Measurements from ENCODE around the gene TANGO6.
"Not testable (repeated sequence)": the region's sequence is repeated elsewhere in the genome, so short reads cannot be mapped to it uniquely, and the experiment has no call there.

Gene TANGO6

GRCh38 chr16:69049146-69049545 is 205.8 kb downstream of the TANGO6 start:
- ChIA-PET POLR2A (no interaction called here), CTCF (no interaction called here)
- DNase-seq (ENCODE audit: extremely low spot score), result no peak
- TF ChIP-seq, protein P1, sequence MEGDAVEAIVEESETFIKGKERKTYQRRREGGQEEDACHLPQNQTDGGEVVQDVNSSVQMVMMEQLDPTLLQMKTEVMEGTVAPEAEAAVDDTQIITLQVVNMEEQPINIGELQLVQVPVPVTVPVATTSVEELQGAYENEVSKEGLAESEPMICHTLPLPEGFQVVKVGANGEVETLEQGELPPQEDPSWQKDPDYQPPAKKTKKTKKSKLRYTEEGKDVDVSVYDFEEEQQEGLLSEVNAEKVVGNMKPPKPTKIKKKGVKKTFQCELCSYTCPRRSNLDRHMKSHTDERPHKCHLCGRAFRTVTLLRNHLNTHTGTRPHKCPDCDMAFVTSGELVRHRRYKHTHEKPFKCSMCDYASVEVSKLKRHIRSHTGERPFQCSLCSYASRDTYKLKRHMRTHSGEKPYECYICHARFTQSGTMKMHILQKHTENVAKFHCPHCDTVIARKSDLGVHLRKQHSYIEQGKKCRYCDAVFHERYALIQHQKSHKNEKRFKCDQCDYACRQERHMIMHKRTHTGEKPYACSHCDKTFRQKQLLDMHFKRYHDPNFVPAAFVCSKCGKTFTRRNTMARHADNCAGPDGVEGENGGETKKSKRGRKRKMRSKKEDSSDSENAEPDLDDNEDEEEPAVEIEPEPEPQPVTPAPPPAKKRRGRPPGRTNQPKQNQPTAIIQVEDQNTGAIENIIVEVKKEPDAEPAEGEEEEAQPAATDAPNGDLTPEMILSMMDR (IDR thresholded peaks at IDR 0.05; ENCODE audit: control extremely low read depth, extremely low read depth, low read depth, missing control alignments), result no peak

DNA sequence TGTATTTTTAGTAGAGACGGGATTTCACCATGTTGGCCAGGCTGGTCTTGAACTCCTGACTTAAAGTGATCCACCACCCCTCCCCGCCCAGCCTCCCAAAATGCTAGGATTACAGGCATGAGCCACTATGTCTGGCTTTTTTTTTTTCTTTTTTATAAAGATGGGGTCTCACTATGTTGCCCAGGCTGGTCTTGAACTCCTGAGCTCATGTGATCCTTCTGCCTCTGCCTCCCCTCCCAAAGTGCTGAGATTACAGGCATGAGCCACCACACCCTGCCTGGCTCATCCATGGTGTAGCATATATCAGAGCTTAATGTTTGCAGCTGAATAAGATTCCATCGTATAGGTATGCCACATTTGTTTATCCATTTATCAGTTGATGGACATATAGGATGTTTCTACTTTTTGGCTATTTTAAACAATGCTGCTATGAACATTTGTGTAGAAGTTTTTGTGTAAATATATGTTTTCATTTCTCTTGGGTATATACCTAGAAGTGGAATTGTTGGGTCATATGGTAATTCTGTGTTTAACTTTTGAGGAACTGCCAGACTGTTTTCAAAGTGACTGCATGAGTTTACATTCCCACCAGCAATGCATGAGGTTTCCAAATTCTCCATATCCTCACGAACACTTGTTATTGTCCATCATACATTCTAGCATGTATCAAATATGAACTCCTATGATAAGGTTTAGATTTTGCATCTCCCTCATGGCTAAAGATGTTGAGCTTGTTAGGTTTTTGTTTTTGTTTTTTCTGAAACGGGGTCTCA is 206.5 kb downstream of the TANGO6 start:
- POLR2A ChIA-PET, result no interaction called here
- CTCF ChIA-PET, result interaction anchor here (1.3 kb wide), 1 partner anchor 38 kb away, joined by 3 read pairs; no protein-coding TSS in a partner anchor
- DNase-seq (ENCODE audit: extremely low spot score), result no peak
- TF ChIP-seq, protein P1 (IDR thresholded peaks at IDR 0.05; ENCODE audit: control extremely low read depth, extremely low read depth, low read depth, missing control alignments), result no peak

DNA sequence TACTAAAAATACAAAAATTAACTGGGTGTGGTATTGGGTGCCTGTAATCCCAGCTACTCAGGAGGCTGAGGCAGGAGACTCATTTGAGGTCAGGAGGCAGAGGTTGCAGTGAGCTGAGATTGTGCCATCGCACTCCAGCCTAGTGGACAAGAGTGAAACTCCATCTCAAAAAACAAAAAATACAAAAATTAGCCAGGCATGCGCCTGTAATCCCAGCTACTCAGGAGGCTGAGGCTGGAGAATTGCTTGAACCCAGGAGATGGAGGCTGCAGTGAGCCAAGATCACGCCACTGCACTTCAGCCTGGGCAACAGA is 208.1 kb downstream of the TANGO6 start:
- POLR2A ChIA-PET, result interaction anchor here (0.6 kb wide), 1 partner anchor 486 kb away, joined by 4 read pairs; no protein-coding TSS in a partner anchor
- CTCF ChIA-PET; DNase-seq (ENCODE audit: extremely low spot score): not testable (repeated sequence)

GRCh38 chr16:69055008-69055407 is 211.7 kb downstream of the TANGO6 start:
- ChIA-PET CTCF (interaction anchor here (1.6 kb wide), 1 partner anchor 20 kb away, joined by 3 read pairs; no protein-coding TSS in a partner anchor), POLR2A (no interaction called here)
- no peak for DNase-seq (ENCODE audit: extremely low spot score)
- TF ChIP-seq, protein P1 (IDR thresholded peaks at IDR 0.05; ENCODE audit: control extremely low read depth, extremely low read depth, low read depth, missing control alignments), result no peak

DNA sequence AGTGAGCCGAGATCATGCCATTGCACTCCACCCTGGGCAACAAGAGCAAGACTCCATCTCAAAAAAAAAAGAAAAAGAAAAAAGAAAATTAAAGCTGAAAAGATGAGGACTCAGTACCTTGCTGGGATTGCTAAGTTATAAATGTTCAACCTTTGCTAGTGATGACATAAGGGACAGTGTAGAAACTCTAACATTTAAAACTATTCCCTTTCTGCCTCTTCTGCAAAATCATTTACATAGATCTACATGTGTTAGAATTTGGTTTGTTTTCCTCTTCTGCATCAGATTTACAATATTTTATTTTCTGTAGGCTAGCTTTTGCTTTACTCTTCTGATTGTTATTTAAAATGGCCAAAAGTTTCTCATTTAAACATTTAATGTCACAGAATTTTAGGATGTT is 212.6 kb downstream of the TANGO6 start:
- no peak for DNase-seq (ENCODE audit: extremely low spot score)
- ChIA-PET CTCF (interaction anchor here (1.0 to 1.7 kb wide), 6 partner anchors 16 to 465 kb away, joined by 3 to 4 read pairs (median 3); no protein-coding TSS in a partner anchor), POLR2A (no interaction called here)
- TF ChIP-seq, protein P1 (IDR thresholded peaks at IDR 0.05; ENCODE audit: control extremely low read depth, extremely low read depth, low read depth, missing control alignments), result no peak

DNA sequence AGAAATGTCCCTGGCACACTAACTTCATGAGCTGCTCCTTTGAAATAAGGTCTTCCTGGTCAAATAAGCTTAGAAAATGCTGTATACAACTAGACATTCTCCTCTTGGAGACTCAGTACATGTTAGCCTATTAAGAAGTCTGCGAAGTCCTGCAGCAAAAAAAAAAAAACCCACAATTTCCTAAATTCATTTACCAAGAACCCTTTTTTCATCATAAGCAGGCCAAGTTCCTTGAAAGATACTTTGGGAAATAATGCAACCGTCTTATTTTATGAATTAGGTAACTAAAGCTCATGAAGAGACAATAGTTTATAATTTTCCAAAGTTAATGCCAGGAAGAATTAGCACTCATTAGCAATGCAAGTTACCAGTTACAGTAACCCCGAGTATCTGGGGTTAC is 213.1 kb downstream of the TANGO6 start:
- TF ChIP-seq, protein P1 (IDR thresholded peaks at IDR 0.05; ENCODE audit: control extremely low read depth, extremely low read depth, low read depth, missing control alignments), result no peak
- POLR2A ChIA-PET, result no interaction called here
- no peak for DNase-seq (ENCODE audit: extremely low spot score)
- CTCF ChIA-PET, result interaction anchor here (0.7 to 1.7 kb wide), 8 partner anchors 17 to 465 kb away, joined by 3 to 4 read pairs (median 3); no protein-coding TSS in a partner anchor
